ENCODE measurements around the gene CAMK1D. TPM values are rescaled to one million over a fixed set of nuclear protein-coding genes. Genes with fewer than 3 reads are reported as not detected.

The CAMK1D gene
- total and polyA plus RNA-seq, 2 donors (not counting 3 experiments of a cell fraction or from before 2014, with no cell fraction given): 0.37 to 4.2 TPM

GRCh38 chr10:12332572-12333379 lies 16.6 kb upstream of the CAMK1D start:
- ChIA-PET POLR2A (no interaction called here), CTCF (interaction anchor here (1.4 kb wide), 1 partner anchor 324 kb away, joined by 3 read pairs; no protein-coding TSS in a partner anchor)
- no peaks in the 10 kb centered on the region for H3K79me2 ChIP-seq (ENCODE audit: control insufficient read depth, insufficient read depth, low read length)
- no peak for DNase-seq (ENCODE audit: low read depth, low spot score)
- H3K9ac ChIP-seq (replicated peaks; ENCODE audit: extremely low read depth, insufficient read depth, low read length): no peak overlapping the region
- FAIRE-seq: no peak
- H3K27ac ChIP-seq (ENCODE audit: insufficient read depth, low read depth, low read length): no peak overlapping the region
- H3K4me2 ChIP-seq (ENCODE audit: insufficient read depth, low read length): no peak overlapping the region
- no TSS peak for BruUV-seq (replicated peaks)
- no peaks in the 10 kb centered on the region for H3K27me3 ChIP-seq (ENCODE audit: control insufficient read depth in 2 of 2, insufficient read depth in 2 of 2, low read length in 2 of 2)
- no peaks in the 10 kb centered on the region for H3K36me3 ChIP-seq (ENCODE audit: control insufficient read depth in 2 of 2, extremely low read depth in 1 of 2, insufficient read depth in 2 of 2, low read length in 2 of 2)
- no peak overlapping the region for H2AFZ ChIP-seq (ENCODE audit: low read depth, low read length)
- H3K4me3 ChIP-seq (replicated peaks in 1 of 3; ENCODE audit: insufficient read depth in 1 of 3, low read depth in 1 of 3, low read length in 3 of 3): no peak overlapping the region
- H3K4me1 ChIP-seq (ENCODE audit: control insufficient read depth, extremely low read depth, insufficient read depth, low read length): no peaks in the 10 kb centered on the region
- dilution Hi-C loops (cut with MboI; ENCODE audit: extremely low pct_ligation_motif_present, low sequenced_read_pairs): no loop called here
- no peaks in the 10 kb centered on the region for H3K9me3 ChIP-seq (replicated peaks; ENCODE audit: control insufficient read depth, insufficient read depth, low read length)
- TF ChIP-seq FOS (IDR thresholded peaks at IDR 0.05; ENCODE audit: borderline replicate concordance, insufficient read depth, low read length) (no peak), POLR2A (IDR thresholded peaks at IDR 0.05; ENCODE audit: low read depth, low read length) (no peak), MYC (IDR thresholded peaks at IDR 0.05; ENCODE audit: low read depth, low read length) (no peak), EZH2 (IDR thresholded peaks at IDR 0.05; ENCODE audit: borderline replicate concordance, low read depth, low read length, severe bottlenecking) (no peak), GATA2 (IDR thresholded peaks at IDR 0.05; ENCODE audit: insufficient read depth, insufficient read length, low read depth, low read length) (no peak), POLR2AphosphoS5 (IDR thresholded peaks at IDR 0.05; ENCODE audit: insufficient read depth, low read depth, low read length) (no peak), CTCF (IDR thresholded peaks at IDR 0.05; ENCODE audit: extremely low read depth in 1 of 2, insufficient read depth in 1 of 2, low read depth in 1 of 2, low read length in 2 of 2) (no peak), JUN (IDR thresholded peaks at IDR 0.05; ENCODE audit: borderline replicate concordance, insufficient read depth, insufficient read length, low read depth) (no peak)
- TF ChIP-seq, protein P1, sequence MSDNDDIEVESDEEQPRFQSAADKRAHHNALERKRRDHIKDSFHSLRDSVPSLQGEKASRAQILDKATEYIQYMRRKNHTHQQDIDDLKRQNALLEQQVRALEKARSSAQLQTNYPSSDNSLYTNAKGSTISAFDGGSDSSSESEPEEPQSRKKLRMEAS (IDR thresholded peaks at IDR 0.05; ENCODE audit: insufficient read depth, insufficient read length): no peak
- H4K20me1 ChIP-seq (replicated peaks; ENCODE audit: control insufficient read depth, extremely low read depth, insufficient read depth, low read length): no peaks in the 10 kb centered on the region
- intact Hi-C loops (cut with micrococcal nuclease): no loop called here
- H3K9me1 ChIP-seq (replicated peaks; ENCODE audit: control insufficient read depth, extremely low read depth, insufficient read depth, low read length): no peaks in the 10 kb centered on the region

Data from endothelial cell of umbilical vein (primary cell).